CD4-positive, alpha-beta T cell treated with Interleukin-15 for 4 hours (primary cell): ENCODE data around the gene FXYD5.

Experiments used
- DNase-seq: peaks from one replicate; pipeline ENCODE4 v3.0.0-alpha.2; 2020; ENCODE audit warnings: low spot score

The FXYD5 gene

DNA sequence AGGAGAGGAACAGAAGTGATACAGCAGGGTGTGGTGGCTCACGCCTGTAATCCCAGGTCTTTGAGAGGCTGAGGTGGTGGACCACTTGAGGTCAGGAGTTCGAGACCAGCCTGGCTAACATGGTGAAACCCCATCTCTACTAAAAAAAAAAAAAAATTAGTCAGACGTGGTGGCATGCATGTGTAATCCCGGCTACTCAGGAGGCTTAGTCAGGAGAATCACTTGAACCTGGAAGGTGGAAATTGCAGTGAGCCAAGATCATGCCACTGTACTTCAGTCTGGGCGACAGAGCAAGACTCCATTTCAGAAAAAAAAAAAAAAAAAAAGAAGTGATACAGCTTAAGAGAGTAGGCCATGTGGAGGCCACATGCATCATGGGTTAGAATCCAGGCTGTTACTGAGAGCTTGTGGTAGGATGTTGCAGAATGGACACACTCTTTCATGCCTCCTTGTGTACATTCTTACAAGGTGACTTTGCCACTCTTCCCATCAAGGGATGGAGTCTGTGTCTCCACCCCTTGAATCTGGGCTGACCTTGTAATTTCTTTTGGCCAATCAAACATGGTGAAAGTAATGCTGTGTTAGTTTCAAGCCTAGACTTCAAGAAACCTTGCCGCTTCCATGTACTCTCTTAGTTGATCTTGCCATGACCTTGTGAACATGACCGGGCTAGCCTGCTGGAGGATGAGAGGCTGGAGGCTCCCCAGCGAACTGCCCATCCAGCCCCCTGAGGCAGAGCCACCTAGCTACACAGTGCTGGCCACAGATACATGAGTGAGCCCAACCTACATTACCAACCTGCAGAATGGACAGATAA is 61.7 kb downstream of the FXYD5 start:
- DNase-seq: no peak

DNA sequence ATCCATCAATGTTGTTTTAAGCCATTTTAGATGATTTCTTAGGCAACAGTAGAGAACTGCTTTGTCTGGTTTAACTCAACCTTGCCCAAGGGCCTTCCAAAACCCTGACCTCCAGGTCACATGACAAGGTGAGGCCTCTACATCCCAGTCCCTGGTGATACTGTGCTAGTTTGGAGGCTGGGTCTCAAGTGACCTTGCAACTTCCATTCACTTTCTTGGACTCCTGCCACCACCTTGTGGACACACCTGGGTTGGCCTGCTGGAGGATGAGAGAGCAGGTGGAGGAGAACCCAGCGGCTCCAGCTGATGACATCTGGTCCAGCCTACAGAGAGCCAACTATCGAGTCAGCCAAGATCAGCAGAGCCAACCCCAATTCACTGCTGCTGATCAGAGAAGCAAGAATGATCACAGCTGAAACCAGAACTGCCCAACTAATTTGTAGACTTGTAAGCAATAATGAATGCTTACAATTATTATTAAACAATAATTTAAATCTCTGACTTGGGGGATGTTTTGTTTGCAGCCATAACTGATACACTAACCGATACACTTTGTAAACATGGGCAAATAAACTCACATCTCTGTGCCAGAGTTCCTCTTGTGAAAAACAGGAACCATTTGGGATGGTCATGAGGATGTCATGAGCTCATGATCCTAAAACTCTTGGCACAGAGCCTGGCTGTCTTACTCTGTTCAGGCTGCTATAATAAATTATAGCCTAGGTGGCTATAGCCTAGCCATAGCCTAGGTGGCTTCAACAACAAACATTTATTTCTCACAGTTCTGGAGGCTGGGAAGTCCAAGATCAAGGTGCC is 62.5 kb downstream of the FXYD5 start:
- peak; percentile 59 for DNase-seq

DNA sequence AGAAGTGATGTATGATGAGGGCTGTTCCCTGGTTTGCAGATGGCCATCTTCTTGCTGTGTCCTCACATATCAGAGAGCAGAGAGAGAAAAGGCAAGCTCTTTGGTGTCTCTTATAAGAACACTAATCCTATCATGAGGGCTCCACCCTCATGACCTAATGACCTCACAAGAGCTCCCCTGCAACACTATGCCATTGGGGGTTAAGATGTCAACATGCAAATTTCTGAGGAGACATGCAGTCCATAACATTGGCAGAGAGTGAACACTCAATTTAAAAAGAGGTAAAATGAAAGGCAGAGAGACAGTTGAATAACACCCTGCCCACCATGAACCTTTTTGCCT is 63.1 kb downstream of the FXYD5 start:
- DNase-seq: no peak

DNA sequence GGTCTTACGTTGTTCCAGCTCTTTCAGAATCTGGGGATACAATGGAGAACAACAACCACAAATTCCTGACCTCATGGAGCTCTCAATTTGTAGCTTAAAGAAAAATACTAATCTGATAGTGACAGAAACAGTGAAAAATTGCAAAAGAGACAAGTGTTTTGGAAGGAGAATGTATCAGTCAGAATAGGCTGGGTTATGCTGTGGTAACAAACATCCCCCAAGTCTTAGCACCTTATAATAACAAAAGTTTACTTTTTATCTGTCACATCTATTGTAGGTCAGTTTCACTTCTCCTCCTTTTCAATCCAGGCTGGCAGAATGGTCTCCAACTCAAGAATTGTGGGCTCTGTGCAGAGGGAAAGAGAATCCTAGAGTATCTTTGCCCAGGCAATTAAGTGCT is 64.5 kb downstream of the FXYD5 start:
- no peak for DNase-seq
